Lung (tissue), 12 donors: ENCODE measurements around the gene SUMO4. TPM values are rescaled to one million over a fixed set of nuclear protein-coding genes. Genes with fewer than 3 reads are reported as not detected.

Source experiments
- ATAC-seq: fragments of 200-7000 bp; cut with Tn5 transposase; one replicate; pipeline ENCODE4 v1.9.1; 2020; ENCODE audit warnings: moderate number of reproducible peaks; ENCODE audit not compliant: insufficient read depth, low FRiP score
- DNase-seq, 3 donors: peaks; one replicate each; pipeline ENCODE4 v3.0.0-alpha.2; 2013 to 2017
- H3K27ac ChIP-seq, 2 donors: one replicate each; pipeline ENCODE4 v1.5.1; 2013; ENCODE audit warnings: mild to moderate bottlenecking in 2 of 2, moderate library complexity in 2 of 2, control low read depth in 1 of 2, inconsistent platforms in 1 of 2, low read depth in 1 of 2, low read length in 1 of 2
- H3K27me3 ChIP-seq, 3 donors: one replicate each; pipeline ENCODE4 v1.5.1; 2013; ENCODE audit warnings: low read length in 2 of 3; ENCODE audit not compliant: control insufficient read depth in 3 of 3, insufficient read depth in 3 of 3
- H3K36me3 ChIP-seq, 4 donors: one replicate each; pipeline ENCODE4 v1.5.1; 2013; ENCODE audit warnings: low read length in 4 of 4, mild to moderate bottlenecking in 1 of 4, moderate library complexity in 1 of 4; ENCODE audit not compliant: control insufficient read depth in 4 of 4, insufficient read depth in 4 of 4
- H3K4me1 ChIP-seq, 5 donors: one replicate each; pipeline ENCODE4 v1.5.1; 2013; ENCODE audit warnings: low read length in 5 of 5, mild to moderate bottlenecking in 2 of 5, moderate library complexity in 1 of 5; ENCODE audit not compliant: control insufficient read depth in 5 of 5, insufficient read depth in 5 of 5
- H3K4me3 ChIP-seq: one replicate; pipeline ENCODE4 v1.5.1; 2013; ENCODE audit warnings: mild to moderate bottlenecking, control low read depth, moderate library complexity
- H3K9ac ChIP-seq, 2 donors: one replicate each; pipeline ENCODE4 v1.5.1; 2013; ENCODE audit warnings: low read length in 2 of 2, control low read depth in 1 of 2; ENCODE audit not compliant: insufficient read depth in 1 of 2
- H3K9me3 ChIP-seq, 4 donors: one replicate each; pipeline ENCODE4 v1.5.1; 2013; ENCODE audit warnings: low read length in 3 of 4, mild to moderate bottlenecking in 1 of 4, moderate library complexity in 1 of 4; ENCODE audit not compliant: control insufficient read depth in 4 of 4, insufficient read depth in 3 of 4
- CTCF ChIP-seq: IDR thresholded peaks from 2 replicates; pipeline ENCODE4 v1.5.1; 2012; ENCODE audit warnings: mild to moderate bottlenecking; ENCODE audit errors: control extremely low read depth, extremely low read depth
- WGBS, 2 donors: extraction: QIAGEN DNeasy Blood & Tissue Kit; methylation state at CpG; one replicate each; pipeline ENCODE4 v1.1.7; 2013; 5-methylcytosine and 5-hydroxymethylcytosine counted together
- polyA plus RNA-seq, 2 donors: library from polyadenylated mRNA; stranded (reverse); fragments of 200-250 nt; gene quantifications; one replicate each; pipeline ENCODE4 v1.2.1, GENCODE V29; 2013
- total RNA-seq, 2 donors: library from RNA; depleted of rRNA in 1 of 2; stranded (reverse); fragments of >200 nt in 1 of 2; gene quantifications; one replicate each; pipeline ENCODE4 v1.2.1, GENCODE V29; 2014 to 2021
- donor health status: control.
- donor health status: control.
- donor health status: Bipolar disorder and iron deficiency.
- donor health status: healthy.
- donor health status: DM: yes; HTN: yes; CAD: no.

Gene SUMO4
- total and polyA plus RNA-seq, 4 donors, result 0.11 to 12.9 (median 0.93) TPM

GRCh38 chr6:149362289-149362688 is 37.8 kb upstream of the SUMO4 start:
- H3K27me3 ChIP-seq, result no peaks in the 10 kb centered on the region
- H3K9ac ChIP-seq, result no peak overlapping the region
- H3K4me1 ChIP-seq, result peaks cover 0 to 19% (median 7%) of the 10 kb centered on the region in 5 donors
- no peak overlapping the region for H3K4me3 ChIP-seq
- TF ChIP-seq CTCF, result no peak
- peaks cover 0 to 4% (median 0%) of the 10 kb centered on the region in 4 donors for H3K9me3 ChIP-seq
- ATAC-seq, result no peak
- no peak overlapping the region for H3K27ac ChIP-seq
- WGBS, 2 donors, result 96 to 97% methylated on average over 5 of the region's 5 CpGs
- peaks cover 0 to 5% (median 0%) of the 10 kb centered on the region in 4 donors for H3K36me3 ChIP-seq
- no peak for DNase-seq

DNA sequence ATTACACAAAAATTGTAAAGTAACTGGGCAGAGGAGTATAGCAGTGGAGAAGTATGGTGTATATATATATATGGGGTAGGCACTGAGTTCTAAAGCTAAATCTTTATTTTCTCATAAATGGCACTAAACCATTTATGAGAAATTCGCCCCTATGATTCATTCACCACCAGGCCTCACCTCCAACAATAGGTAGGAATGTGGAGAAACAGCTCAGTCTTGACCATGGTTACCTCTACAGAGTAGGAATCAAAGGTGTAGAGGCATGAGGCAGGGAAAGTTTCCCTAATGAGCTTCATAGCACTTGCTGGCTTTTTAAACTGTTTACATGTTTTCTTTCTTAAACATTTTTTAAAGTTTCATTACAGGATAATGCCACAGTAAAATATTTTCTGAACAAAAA is 36.9 kb upstream of the SUMO4 start:
- Histone ChIP-seq H3K9ac (no peak overlapping the region), H3K36me3 (peaks cover 0 to 5% (median 0%) of the 10 kb centered on the region in 4 donors), H3K4me3 (no peak overlapping the region), H3K9me3 (peaks cover 0 to 4% (median 0%) of the 10 kb centered on the region in 4 donors), H3K27me3 (no peaks in the 10 kb centered on the region), H3K4me1 (peaks cover 0 to 19% (median 7%) of the 10 kb centered on the region in 5 donors), H3K27ac (no peak overlapping the region)
- TF ChIP-seq CTCF, result no peak
- 90 to 97% methylated on average over 1 of the region's 1 CpG for WGBS, 2 donors
- no peak for ATAC-seq
- DNase-seq, result no peak

DNA sequence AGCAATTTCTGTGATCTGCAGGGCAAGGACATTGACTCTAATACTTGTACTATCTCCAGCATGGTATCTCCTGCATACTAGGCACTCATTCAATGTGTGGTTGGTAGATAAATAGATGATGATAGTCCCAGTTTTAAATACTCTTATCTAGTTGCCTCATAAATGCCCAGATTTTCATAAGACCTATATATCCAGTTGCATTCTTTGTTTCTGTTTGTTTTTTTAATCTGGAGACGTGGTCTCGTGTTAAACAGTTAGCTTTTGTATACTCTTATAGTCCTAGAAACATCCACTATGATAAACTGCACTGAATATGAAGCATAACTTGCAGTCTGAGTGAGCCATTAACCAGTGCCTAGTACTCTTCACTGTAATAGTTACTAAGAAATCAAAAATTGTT is 35.5 kb upstream of the SUMO4 start:
- DNase-seq, result peak in 2 of 3 donors; percentile 13 to 19
- no peak for ATAC-seq
- WGBS, 2 donors, result 46 to 69% methylated on average over 2 of the region's 2 CpGs
- no peak for TF ChIP-seq CTCF
- Histone ChIP-seq H3K27ac (no peak overlapping the region), H3K27me3 (no peaks in the 10 kb centered on the region), H3K9me3 (peaks cover 0 to 4% (median 0%) of the 10 kb centered on the region in 4 donors), H3K4me1 (peaks cover 0 to 16% (median 7%) of the 10 kb centered on the region in 5 donors), H3K4me3 (no peak overlapping the region), H3K9ac (no peak overlapping the region), H3K36me3 (peaks cover 0 to 5% (median 0%) of the 10 kb centered on the region in 4 donors)

DNA sequence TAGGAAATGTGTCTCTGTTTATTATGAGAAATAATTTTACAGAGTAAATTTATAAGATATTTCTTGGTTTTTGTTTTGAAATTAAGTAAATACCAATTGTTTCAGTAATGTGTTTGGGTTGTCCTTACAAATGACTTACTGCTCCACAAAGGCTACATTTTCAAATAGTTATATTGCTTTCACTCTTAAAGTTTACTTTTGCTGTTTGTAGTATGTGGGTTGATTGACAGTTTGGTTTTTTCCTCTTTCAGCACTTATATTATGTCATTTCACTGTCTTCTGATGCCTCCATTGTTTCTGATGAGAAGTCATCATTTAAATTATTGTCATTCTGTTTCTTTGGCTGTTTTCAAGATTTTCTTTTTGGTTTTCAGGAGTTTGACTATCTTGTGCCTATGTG is 34.9 kb upstream of the SUMO4 start:
- DNase-seq (no peak), ATAC-seq (no peak)
- peaks cover 0 to 7% (median 0%) of the 10 kb centered on the region in 4 donors for H3K36me3 ChIP-seq
- H3K4me3 ChIP-seq, result no peak overlapping the region
- TF ChIP-seq CTCF, result no peak
- no peak overlapping the region for H3K27ac ChIP-seq
- H3K9ac ChIP-seq, result no peak overlapping the region
- peaks cover 0 to 16% (median 7%) of the 10 kb centered on the region in 5 donors for H3K4me1 ChIP-seq
- H3K9me3 ChIP-seq, result peaks cover 0 to 4% (median 0%) of the 10 kb centered on the region in 4 donors
- H3K27me3 ChIP-seq, result no peaks in the 10 kb centered on the region
